ENCODE measurements around the gene LRCOL1.

LRCOL1 gene

DNA sequence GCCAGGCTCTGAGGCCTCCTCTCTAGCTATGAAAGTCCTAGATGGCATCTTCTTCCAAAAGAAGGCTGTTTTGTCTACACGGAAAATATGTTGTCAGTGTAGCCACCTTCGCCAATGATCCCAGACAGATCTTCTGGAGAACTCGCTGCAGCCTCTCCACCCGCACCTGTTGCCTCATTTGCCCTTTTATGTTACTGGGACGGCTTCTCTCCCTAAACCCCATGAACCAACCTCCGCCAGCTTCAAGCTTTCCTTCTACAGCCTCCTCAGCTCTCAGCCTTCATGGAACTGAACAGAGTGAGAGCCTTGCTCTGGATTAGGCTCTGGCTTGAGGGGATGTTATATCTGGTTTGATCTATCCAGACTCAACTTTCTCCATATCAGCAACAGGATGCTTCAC lies 18.9 kb upstream of the LRCOL1 start:
- Histone ChIP-seq H3K79me2 (ENCODE audit: insufficient read depth, low read length) (peaks cover 6% of the 10 kb centered on the region; the same call in 1 of the 2 replicates), H3K4me3 (ENCODE audit: low read length, poor library complexity, severe bottlenecking) (no peak overlapping the region), H3K4me2 (ENCODE audit: low read depth, low read length, poor library complexity, severe bottlenecking) (no peak overlapping the region), H3K9me2 (replicated peaks; ENCODE audit: low read depth, low read length) (no peaks in the 10 kb centered on the region), H3K27me3 (ENCODE audit: insufficient read depth, low read length, poor library complexity, severe bottlenecking) (no peaks in the 10 kb centered on the region), H3K9ac (ENCODE audit: low read depth, low read length, poor library complexity, severe bottlenecking) (no peak overlapping the region), H3F3A (ENCODE audit: low read depth) (no peaks in the 10 kb centered on the region), H3K4me1 (ENCODE audit: insufficient read depth, low read length, poor library complexity, severe bottlenecking) (peaks cover 9% of the 10 kb centered on the region), H4K20me1 (ENCODE audit: insufficient read depth, low read length, poor library complexity, severe bottlenecking) (no peaks in the 10 kb centered on the region), H3K36me3 (ENCODE audit: insufficient read depth, low read length) (peaks cover 64% of the 10 kb centered on the region; the same call in 1 of the 2 replicates), H2AFZ (ENCODE audit: low read length) (no peak overlapping the region), H3K9me3 (ENCODE audit: insufficient read depth, low read depth, low read length) (no peaks in the 10 kb centered on the region)
- TF ChIP-seq, protein P1, sequence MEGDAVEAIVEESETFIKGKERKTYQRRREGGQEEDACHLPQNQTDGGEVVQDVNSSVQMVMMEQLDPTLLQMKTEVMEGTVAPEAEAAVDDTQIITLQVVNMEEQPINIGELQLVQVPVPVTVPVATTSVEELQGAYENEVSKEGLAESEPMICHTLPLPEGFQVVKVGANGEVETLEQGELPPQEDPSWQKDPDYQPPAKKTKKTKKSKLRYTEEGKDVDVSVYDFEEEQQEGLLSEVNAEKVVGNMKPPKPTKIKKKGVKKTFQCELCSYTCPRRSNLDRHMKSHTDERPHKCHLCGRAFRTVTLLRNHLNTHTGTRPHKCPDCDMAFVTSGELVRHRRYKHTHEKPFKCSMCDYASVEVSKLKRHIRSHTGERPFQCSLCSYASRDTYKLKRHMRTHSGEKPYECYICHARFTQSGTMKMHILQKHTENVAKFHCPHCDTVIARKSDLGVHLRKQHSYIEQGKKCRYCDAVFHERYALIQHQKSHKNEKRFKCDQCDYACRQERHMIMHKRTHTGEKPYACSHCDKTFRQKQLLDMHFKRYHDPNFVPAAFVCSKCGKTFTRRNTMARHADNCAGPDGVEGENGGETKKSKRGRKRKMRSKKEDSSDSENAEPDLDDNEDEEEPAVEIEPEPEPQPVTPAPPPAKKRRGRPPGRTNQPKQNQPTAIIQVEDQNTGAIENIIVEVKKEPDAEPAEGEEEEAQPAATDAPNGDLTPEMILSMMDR (conservative IDR thresholded peaks at IDR 0.05; ENCODE audit: low read length) = no peak
- no peak for TF ChIP-seq EZH2phosphoT487 (IDR thresholded peaks at IDR 0.05; ENCODE audit: borderline replicate concordance)

DNA sequence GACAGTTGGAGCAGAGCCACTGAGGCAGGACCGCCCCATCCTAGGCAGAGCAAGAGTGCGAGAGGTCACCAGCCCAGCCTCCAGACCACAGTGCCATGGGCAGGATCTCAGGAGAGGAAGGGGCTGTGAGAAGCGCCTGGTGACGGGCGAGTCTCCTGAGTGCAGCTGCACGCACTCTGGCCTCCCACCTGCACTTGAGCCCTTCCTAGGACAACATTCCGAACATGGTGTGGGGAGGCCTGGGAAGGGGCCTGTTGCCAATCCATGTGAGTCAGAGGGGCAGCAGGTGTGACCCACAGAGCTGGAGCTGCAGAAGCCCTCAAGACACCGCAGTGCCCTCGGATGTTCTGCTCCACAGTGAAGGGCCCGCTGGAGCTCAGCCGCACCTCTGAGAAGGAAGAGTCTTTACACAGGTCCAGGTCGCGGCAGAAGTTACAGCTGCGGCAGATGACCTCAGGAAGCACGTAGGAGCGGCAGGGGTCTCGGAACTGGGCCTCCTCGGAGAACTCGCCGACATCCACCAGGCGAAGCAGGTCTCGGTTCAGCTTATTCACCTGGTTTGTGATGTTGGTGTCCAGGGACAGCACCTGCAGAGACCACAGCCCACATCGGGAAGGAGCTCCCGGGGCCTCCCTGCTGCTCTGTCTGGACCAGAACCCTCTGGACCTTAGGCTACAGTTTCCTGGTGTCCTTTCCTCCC lies 15.5 kb upstream of the LRCOL1 start:
- H3K9me3 ChIP-seq (ENCODE audit: insufficient read depth, low read depth, low read length) = no peaks in the 10 kb centered on the region
- H3F3A ChIP-seq (ENCODE audit: low read depth) = no peaks in the 10 kb centered on the region
- H3K4me2 ChIP-seq (ENCODE audit: low read depth, low read length, poor library complexity, severe bottlenecking) = no peak overlapping the region
- H3K9me2 ChIP-seq (replicated peaks; ENCODE audit: low read depth, low read length) = no peaks in the 10 kb centered on the region
- H3K27me3 ChIP-seq (ENCODE audit: insufficient read depth, low read length, poor library complexity, severe bottlenecking) = no peaks in the 10 kb centered on the region
- H3K9ac ChIP-seq (ENCODE audit: low read depth, low read length, poor library complexity, severe bottlenecking) = no peak overlapping the region
- H4K20me1 ChIP-seq (ENCODE audit: insufficient read depth, low read length, poor library complexity, severe bottlenecking) = no peaks in the 10 kb centered on the region
- no peaks in the 10 kb centered on the region for H3K79me2 ChIP-seq (ENCODE audit: insufficient read depth, low read length)
- no peak overlapping the region for H2AFZ ChIP-seq (ENCODE audit: low read length)
- H3K36me3 ChIP-seq (ENCODE audit: insufficient read depth, low read length) = peaks cover 41% of the 10 kb centered on the region; the same call in 1 of the 2 replicates
- TF ChIP-seq, protein P1 (conservative IDR thresholded peaks at IDR 0.05; ENCODE audit: low read length) = no peak
- no peak for TF ChIP-seq EZH2phosphoT487 (IDR thresholded peaks at IDR 0.05; ENCODE audit: borderline replicate concordance)
- H3K4me3 ChIP-seq (ENCODE audit: low read length, poor library complexity, severe bottlenecking) = no peak overlapping the region
- H3K4me1 ChIP-seq (ENCODE audit: insufficient read depth, low read length, poor library complexity, severe bottlenecking) = no peaks in the 10 kb centered on the region

DNA sequence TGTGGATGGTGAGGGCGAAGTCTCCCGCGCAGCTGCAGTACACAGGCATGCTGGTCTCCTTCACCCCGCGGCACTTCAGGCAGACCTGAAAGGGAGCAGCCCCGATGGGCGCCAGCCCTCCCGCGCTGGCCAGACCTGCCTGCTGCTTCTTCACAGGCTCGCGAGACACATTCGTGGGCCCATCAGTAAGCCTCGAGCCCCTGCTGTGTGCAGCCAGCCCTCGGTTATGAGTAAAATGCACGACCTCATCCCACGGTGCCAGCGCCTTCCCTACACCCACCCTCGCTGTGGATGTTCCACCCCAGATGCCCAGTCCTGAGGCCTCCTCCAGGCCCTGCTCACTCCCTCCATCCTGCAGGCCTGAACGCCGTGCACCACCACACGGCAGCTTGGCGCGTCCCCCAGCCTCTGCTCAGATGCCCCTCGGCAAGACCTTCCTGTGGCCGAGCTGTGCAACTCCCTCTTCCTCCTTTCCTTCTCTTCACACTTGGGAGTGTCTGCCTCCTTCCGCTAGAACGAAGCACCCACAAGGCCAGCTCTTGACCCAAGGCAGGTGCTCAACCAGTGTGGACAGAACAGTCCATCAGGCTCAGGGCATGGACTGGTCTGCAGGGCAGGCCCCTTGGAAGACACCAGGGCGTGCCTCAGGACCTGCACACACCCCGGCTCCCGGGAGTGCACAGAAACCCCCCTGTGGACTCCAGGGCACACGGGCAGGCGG lies 14.7 kb upstream of the LRCOL1 start:
- Histone ChIP-seq H3F3A (ENCODE audit: low read depth) (no peaks in the 10 kb centered on the region), H3K4me2 (ENCODE audit: low read depth, low read length, poor library complexity, severe bottlenecking) (no peak overlapping the region), H3K79me2 (ENCODE audit: insufficient read depth, low read length) (no peaks in the 10 kb centered on the region), H3K36me3 (ENCODE audit: insufficient read depth, low read length) (peaks cover 33% of the 10 kb centered on the region; the same call in 1 of the 2 replicates), H3K27me3 (ENCODE audit: insufficient read depth, low read length, poor library complexity, severe bottlenecking) (no peaks in the 10 kb centered on the region), H3K9me3 (ENCODE audit: insufficient read depth, low read depth, low read length) (no peaks in the 10 kb centered on the region), H3K9me2 (replicated peaks; ENCODE audit: low read depth, low read length) (no peaks in the 10 kb centered on the region), H4K20me1 (ENCODE audit: insufficient read depth, low read length, poor library complexity, severe bottlenecking) (no peaks in the 10 kb centered on the region), H2AFZ (ENCODE audit: low read length) (no peak overlapping the region), H3K9ac (ENCODE audit: low read depth, low read length, poor library complexity, severe bottlenecking) (no peak overlapping the region), H3K4me3 (ENCODE audit: low read length, poor library complexity, severe bottlenecking) (no peak overlapping the region), H3K4me1 (ENCODE audit: insufficient read depth, low read length, poor library complexity, severe bottlenecking) (no peaks in the 10 kb centered on the region)
- TF ChIP-seq EZH2phosphoT487 (IDR thresholded peaks at IDR 0.05; ENCODE audit: borderline replicate concordance) = no peak
- TF ChIP-seq, protein P1 (conservative IDR thresholded peaks at IDR 0.05; ENCODE audit: low read length) = no peak
